GM19351 (cell line): ENCODE data around the gene PER1.
A peak's percentile ranks its signal among the peaks of the same experiment; 100 is the strongest.

Experiments
- ATAC-seq: cut with Tn5 transposase; IDR thresholded peaks from one replicate; pipeline ENCODE4 v1.9.1; 2021; ENCODE audit warnings: mild to moderate bottlenecking, moderate library complexity; ENCODE audit not compliant: unreplicated experiment

Gene PER1, protein sequence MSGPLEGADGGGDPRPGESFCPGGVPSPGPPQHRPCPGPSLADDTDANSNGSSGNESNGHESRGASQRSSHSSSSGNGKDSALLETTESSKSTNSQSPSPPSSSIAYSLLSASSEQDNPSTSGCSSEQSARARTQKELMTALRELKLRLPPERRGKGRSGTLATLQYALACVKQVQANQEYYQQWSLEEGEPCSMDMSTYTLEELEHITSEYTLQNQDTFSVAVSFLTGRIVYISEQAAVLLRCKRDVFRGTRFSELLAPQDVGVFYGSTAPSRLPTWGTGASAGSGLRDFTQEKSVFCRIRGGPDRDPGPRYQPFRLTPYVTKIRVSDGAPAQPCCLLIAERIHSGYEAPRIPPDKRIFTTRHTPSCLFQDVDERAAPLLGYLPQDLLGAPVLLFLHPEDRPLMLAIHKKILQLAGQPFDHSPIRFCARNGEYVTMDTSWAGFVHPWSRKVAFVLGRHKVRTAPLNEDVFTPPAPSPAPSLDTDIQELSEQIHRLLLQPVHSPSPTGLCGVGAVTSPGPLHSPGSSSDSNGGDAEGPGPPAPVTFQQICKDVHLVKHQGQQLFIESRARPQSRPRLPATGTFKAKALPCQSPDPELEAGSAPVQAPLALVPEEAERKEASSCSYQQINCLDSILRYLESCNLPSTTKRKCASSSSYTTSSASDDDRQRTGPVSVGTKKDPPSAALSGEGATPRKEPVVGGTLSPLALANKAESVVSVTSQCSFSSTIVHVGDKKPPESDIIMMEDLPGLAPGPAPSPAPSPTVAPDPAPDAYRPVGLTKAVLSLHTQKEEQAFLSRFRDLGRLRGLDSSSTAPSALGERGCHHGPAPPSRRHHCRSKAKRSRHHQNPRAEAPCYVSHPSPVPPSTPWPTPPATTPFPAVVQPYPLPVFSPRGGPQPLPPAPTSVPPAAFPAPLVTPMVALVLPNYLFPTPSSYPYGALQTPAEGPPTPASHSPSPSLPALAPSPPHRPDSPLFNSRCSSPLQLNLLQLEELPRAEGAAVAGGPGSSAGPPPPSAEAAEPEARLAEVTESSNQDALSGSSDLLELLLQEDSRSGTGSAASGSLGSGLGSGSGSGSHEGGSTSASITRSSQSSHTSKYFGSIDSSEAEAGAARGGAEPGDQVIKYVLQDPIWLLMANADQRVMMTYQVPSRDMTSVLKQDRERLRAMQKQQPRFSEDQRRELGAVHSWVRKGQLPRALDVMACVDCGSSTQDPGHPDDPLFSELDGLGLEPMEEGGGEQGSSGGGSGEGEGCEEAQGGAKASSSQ (N-terminal part only)

DNA sequence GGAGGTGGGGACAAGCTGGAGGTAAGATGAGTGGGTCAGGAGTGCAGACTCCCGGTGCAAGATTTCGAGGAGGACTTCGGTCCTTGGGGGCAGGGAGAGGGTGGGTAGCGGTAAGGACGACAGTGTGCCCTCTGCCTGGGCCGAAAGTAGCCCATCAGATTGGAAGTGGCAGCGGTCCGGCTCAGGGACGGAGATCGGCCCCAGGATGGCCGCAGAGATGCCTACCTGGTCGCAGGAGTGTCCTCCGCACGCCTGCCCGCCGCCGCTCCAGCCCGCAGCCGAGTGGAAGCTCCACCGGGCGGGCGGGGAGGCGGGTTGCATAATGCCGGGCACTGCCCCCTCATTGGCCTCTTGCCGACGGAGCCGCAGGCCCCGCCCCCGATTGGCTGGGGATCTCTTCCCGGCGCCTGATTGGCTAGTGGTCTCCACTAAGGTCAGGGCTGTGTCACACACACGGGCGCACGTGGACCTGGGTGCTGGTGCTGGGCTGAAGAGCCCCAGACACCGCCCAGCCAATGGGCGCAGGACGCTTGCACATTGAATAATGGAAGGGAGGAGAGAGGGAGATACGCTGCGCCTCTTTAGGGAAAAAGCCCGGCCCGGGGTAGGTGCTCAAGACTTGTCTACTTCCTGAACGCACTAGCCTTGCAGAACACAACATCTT lies at the start of gene PER1:
Gene PER1, minus strand, starts transcription at position 293 of the 664 bp plus-strand sequence. CDS start 1,698 bp downstream, outside the sequence.
- ATAC-seq, result no peak

DNA sequence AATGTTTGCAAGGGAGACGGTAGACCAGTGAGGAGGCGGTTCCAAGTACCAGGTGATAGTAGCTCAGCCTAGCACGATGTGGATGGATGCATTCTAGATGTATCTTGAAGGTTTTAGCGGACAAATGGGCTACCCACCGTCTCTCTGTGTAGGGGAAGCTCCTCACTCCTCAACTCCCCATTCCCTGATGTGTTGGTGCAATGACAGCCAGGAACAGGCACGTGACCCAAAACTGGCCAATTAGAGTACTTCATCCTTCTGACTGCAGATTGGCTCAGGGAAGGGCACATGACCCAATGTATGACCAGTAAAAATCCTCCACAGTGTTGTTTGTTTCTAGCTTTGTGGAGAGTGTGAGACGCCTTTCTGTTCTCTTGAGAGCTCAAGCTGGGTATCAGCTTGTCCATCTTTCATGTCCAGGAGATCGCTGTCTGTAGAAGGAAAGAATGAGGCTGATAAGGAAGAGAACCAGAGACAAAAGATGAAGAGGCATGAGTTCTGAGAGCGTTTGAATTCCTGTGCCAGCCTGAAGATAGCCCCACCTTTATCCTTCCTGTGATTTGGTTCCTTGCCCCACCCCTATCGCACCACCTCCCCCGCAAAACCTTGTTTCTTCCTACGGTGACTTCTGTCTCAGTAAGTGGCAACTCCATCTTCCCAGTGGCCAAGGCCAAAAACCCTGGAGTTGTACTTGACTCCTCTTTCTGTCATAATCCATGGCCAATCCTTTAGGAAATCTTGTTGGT lies 40.0 kb upstream of the PER1 start:
- peak; percentile 29 for ATAC-seq

- no peak for ATAC-seq
Observed at GRCh38 chr17:8190506-8190905, 38.3 kb upstream of the PER1 start.

DNA sequence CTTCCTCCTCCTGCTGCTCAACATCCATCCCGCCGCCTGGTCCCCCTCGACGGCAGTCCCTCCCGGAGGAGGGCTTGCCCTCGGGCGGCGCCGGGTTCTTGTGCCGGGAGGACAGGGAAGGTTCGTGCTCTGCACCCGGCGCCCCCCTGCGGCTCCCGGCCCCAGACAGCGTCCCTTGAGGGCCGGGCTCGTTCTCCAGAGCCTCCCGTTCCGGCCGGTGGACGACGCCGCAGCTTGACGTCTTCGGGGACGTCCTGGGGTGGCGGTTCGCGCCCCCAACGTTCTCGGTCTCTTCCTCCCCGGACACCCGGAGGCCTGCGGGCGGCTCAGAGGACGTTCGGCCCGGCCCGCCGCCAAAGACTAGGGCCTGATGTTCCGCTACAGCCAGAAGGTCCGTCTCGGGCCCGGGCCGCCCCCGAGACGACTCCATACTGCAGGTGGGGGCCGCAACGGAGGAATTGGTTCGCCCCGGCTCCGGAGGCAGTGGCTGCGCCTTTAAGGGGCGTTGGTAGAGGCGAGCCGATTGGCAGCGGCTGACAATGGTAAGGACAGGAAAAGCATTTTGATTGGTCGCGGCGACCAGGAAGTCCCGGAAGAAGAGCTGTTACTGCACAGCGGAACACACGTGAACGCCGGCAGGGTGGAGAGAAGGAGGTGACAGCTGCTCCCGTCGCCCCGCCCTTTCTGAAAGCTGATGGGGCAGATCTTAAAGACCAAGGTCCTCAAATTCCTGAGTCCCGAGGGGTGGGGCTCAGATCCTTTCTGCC lies 37.7 kb upstream of the PER1 start, which contains the start of gene BORCS6:
Gene BORCS6, minus strand, starts transcription at position 470 of the 767 bp plus-strand sequence. Its CDS starts 40 bp downstream, at position 430.
- ATAC-seq, result peak; percentile 55

DNA sequence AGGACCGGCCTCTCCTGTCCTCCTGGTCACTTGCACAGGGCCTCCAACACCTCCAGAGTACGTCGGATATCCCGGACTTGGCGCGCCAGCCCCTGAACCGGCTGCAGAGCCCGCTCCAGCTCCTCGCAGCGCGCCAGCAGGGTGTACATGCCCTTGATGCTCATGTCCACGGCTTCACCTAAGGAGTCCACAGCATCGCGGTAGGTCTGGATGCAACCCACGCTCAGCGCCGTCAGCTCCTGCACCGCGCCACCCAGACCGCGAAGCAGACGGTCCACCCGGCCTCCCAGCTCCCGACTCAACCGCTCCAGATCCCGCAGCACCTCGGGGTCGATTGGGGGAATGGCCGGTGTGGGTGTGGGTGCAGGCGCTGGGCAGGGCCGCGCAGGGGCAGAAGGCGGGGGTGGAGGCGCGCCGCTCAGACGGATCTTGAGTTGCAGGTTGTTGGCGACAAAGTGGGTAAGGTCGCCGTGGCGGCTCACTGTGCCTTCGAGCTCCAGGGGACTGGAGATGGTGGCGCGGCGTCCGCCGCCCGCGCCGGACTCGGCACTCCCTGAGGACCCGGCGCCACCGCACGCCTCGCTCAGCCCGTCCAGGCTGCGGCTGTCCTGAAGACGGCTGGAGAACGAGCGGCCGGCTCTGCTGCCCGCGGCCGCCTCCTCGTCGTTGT lies 37.0 kb upstream of the PER1 start:
- ATAC-seq, result no peak

DNA sequence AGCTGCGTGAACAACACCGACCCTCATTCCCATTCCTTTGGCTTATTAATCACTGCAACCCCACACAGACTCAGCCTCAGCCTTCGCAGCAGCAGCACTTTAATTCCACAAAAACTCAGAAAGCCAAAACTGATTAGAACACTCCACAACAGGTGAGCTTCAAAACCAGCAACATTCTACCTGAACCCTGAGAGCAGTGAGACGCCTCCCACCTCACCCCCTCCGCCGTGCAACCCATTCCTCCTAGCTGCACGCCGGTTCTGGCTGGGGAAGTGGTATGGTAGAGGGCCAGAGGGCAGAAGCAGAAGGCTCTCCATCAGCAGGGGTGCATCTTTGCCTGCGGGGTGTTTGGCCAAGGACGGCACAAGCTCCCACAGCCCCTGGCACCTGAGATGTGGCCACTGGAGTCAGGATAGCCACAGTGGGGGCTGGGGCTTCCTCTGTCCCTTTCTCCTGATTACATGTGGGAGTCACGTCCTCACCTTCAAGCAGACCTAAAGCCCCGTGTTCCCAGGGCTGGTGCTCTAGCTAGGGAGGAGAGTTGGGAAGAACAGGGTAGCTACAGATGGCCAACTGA lies 36.1 kb upstream of the PER1 start:
- no peak for ATAC-seq

- ATAC-seq, result no peak
Observed at GRCh38 chr17:8187517-8188262, 35.5 kb upstream of the PER1 start.

- ATAC-seq, result no peak
Observed at GRCh38 chr17:8186787-8187516, 34.7 kb upstream of the PER1 start.

DNA sequence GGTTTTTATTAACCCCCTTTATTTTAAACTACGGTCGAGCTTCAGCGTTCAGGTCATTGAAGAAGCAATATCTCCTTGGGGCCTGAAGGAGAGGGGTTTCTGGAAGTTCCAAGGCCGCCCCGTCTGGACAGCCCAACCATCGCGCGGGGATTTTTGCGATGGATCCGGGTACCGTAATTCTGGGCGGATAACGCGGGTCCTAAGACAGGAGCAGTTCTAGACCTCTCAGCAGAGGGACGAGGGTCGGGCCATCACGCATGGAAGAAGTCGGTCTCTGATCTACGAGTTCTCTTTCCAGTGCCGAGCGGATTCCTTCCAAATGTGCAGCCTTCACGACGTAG lies 34.2 kb upstream of the PER1 start:
- ATAC-seq, result no peak

DNA sequence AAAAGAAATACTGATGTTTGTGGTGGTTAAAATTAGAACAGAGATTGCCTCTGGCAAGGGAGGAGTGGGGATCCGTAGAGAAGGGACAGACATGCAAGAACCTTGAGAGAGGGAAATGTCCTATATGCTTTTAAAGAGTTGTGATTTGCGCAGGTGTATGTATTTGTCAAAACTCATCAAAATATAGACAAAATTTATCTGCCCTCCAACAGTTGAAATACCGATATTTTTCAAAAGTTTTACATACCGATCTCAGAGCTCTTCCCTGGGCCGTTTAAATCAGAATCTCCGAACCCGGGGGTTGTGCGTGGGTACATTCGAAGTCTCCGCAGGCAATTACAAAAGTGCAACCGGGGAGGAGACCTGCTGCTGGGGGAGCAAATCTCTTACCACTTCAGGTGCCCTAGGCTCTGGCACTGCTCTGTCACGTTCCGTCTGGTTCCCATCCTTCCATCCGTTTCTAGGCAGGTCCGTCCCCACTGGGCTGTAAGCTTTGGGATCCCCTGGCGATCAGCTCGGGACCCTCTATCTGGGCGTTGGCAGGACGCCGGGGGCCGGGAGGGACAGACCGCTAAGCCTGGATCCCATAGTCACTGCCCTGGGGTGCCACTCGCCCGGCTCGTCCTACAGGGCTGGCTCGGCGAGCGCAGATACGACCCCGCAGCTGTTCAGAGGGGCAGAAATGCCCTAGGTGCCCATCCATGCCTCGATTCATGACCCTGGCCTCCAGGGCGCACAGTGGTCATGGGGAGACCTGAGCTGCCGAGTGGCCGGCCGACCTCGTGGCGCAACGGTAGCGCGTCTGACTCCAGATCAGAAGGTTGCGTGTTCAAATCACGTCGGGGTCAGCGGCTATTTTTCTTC lies 33.6 kb upstream of the PER1 start:
- ATAC-seq, result no peak

- ATAC-seq, result no peak
Observed at GRCh38 chr17:8176998-8177731, 25.0 kb upstream of the PER1 start.

- no peak for ATAC-seq
Observed at GRCh38 chr17:8176197-8176940, 24.2 kb upstream of the PER1 start, which contains the start of gene TMEM107. Gene TMEM107, minus strand, starts transcription at chr17:8176380. Its CDS starts 94 bp downstream, at chr17:8176286.

GRCh38 chr17:8175795-8176196 lies 23.6 kb upstream of the PER1 start:
- no peak for ATAC-seq

GRCh38 chr17:8173871-8174322 lies 21.7 kb upstream of the PER1 start:
- no peak for ATAC-seq
